ENCODE measurements around the gene FXR2.

FXR2 gene

GRCh38 chr17:7591596-7591995 is 23.1 kb downstream of the FXR2 start:
- Histone ChIP-seq H3K4me3 (no peak overlapping the region), H3K27ac (peak overlapping the region in 10 of 21 experiments; percentile 3 to 89 (median 83))

GRCh38 chr17:7590743-7591142 is 24.0 kb downstream of the FXR2 start:
- H3K4me3 ChIP-seq, result no peak overlapping the region
- peak overlapping the region in 15 of 21 experiments; percentile 13 to 89 (median 80) for H3K27ac ChIP-seq

- H3K4me3 ChIP-seq, result peak within 1 kb of the TSS; percentile 30 to 60 (median 47)
- peak within 1 kb of the TSS; percentile 36 to 92 (median 83) for H3K27ac ChIP-seq
Observed at GRCh38 chr17:7589891-7590691, 24.6 kb downstream of the FXR2 start, which contains the start of gene SOX15. Gene SOX15, minus strand, starts transcription at chr17:7590094. Its CDS starts 418 bp downstream, at chr17:7589676.

GRCh38 chr17:7589204-7589868 is 25.4 kb downstream of the FXR2 start:
- Histone ChIP-seq H3K4me3 (peak overlapping the region; percentile 30 to 60 (median 47)), H3K27ac (peak overlapping the region; percentile 28 to 92 (median 83))

- Histone ChIP-seq H3K4me3 (peak overlapping the region; percentile 30 to 60 (median 47)), H3K27ac (peak overlapping the region; percentile 28 to 92 (median 83))
Observed at GRCh38 chr17:7588553-7589203, 26.0 kb downstream of the FXR2 start.

- H3K4me3 ChIP-seq, result peak overlapping the region in 6 of 7 experiments; percentile 30 to 60 (median 48)
- peak overlapping the region in 20 of 21 experiments; percentile 28 to 92 (median 84) for H3K27ac ChIP-seq
Observed at GRCh38 chr17:7587420-7588151, 27.1 kb downstream of the FXR2 start.

- H3K4me3 ChIP-seq, result peak overlapping the region in 2 of 7 experiments; percentile 50 to 60
- H3K27ac ChIP-seq, result peak overlapping the region in 18 of 21 experiments; percentile 26 to 92 (median 83)
Observed at GRCh38 chr17:7586673-7587419, 27.9 kb downstream of the FXR2 start.

GRCh38 chr17:7583253-7584109 is 31.2 kb downstream of the FXR2 start, which contains the start of gene MPDU1:
Gene MPDU1, plus strand, starts transcription at chr17:7583852. Its CDS starts 11 bp downstream, at chr17:7583863.
- Histone ChIP-seq H3K27ac (peak within 1 kb of the TSS; percentile 68 to 99 (median 93)), H3K4me3 (peak within 1 kb of the TSS; percentile 32 to 57 (median 46))

GRCh38 chr17:7582396-7583252 is 32.1 kb downstream of the FXR2 start:
- H3K27ac ChIP-seq, result peak overlapping the region; percentile 68 to 99 (median 93)
- H3K4me3 ChIP-seq, result peak overlapping the region; percentile 32 to 57 (median 46)

- H3K4me3 ChIP-seq, result peak overlapping the region; percentile 4 to 57 (median 18)
Observed at GRCh38 chr17:7580604-7581575, 33.8 kb downstream of the FXR2 start.

GRCh38 chr17:7579834-7580603 is 34.7 kb downstream of the FXR2 start:
- Histone ChIP-seq H3K4me3 (peak overlapping the region; percentile 4 to 57 (median 16)), H3K27ac (peak overlapping the region; percentile 43 to 99 (median 92))

More at GRCh38 chr17:7580604-7581575, 33.8 kb downstream of the FXR2 start:
- H3K27ac ChIP-seq, result peak overlapping the region in 20 of 21 experiments; percentile 16 to 99 (median 92)

GRCh38 chr17:7579001-7579833 is 35.5 kb downstream of the FXR2 start, which contains the start of gene CD68:
Gene CD68, plus strand, starts transcription at chr17:7579638. Its CDS starts 40 bp downstream, at chr17:7579678.
- Histone ChIP-seq H3K4me3 (peak within 1 kb of the TSS; percentile 4 to 57 (median 16)), H3K27ac (peak within 1 kb of the TSS; percentile 43 to 99 (median 92))

GRCh38 chr17:7577327-7578199 is 37.1 kb downstream of the FXR2 start:
- Histone ChIP-seq H3K27ac (peak overlapping the region in 3 of 21 experiments; percentile 1 to 27 (median 1)), H3K4me3 (no peak overlapping the region)
